Activated CD4-positive, alpha-beta T cell treated with anti-CD3 and anti-CD28 coated beads for 36 hours (primary cell): Measurements from ENCODE around the gene YTHDC1. TPM values are rescaled to one million over a fixed set of nuclear protein-coding genes. Genes with fewer than 3 reads are reported as not detected.

Source experiments
- ATAC-seq: fragments of 200-7000 bp; cut with Tn5 transposase; one replicate; pipeline ENCODE4 v1.10.0; 2021; ENCODE audit warnings: mild to moderate bottlenecking, moderate library complexity
- CTCF ChIA-PET: fragments of 350-600 bp; sonication (Branson Sonifier 250); formaldehyde crosslinking; loops from one replicate; lab custom pipeline; 2021; ENCODE audit warnings: antibody characterized with exemption; lab: Charles Lee
- POLR2A ChIA-PET: fragments of 350-600 bp; sonication (Branson Sonifier 250); formaldehyde crosslinking; loops from one replicate; lab custom pipeline; 2021; ENCODE audit warnings: antibody characterized with exemption, inconsistent platforms; lab: Charles Lee
- DNase-seq: peaks from one replicate; pipeline ENCODE4 v3.0.0-alpha.2; 2020
- H3K27ac Mint-ChIP-seq: one replicate; pipeline ENCODE4 v1.8.0; 2021; ENCODE audit warnings: mixed read lengths
- H3K27me3 Mint-ChIP-seq: one replicate; pipeline ENCODE4 v1.8.0; 2021; ENCODE audit warnings: mixed read lengths
- H3K36me3 Mint-ChIP-seq: one replicate; pipeline ENCODE4 v1.8.0; 2021; ENCODE audit warnings: low read depth, mixed read lengths
- H3K4me1 Mint-ChIP-seq: one replicate; pipeline ENCODE4 v1.8.0; 2021; ENCODE audit warnings: mixed read lengths
- H3K4me3 Mint-ChIP-seq: one replicate; pipeline ENCODE4 v1.8.0; 2021; ENCODE audit warnings: mild to moderate bottlenecking, moderate library complexity, mixed read lengths
- H3K9me3 Mint-ChIP-seq: one replicate; pipeline ENCODE4 v1.8.0; 2021; ENCODE audit warnings: low read depth, mixed read lengths
- intact Hi-C, 2 experiments: fragments of 100-400 bp; cut with DNase I in 1 of 2; cut with micrococcal nuclease in 1 of 2; formaldehyde crosslinking; loops; one replicate each; pipeline versions ENCODE4 v1.14.2 to v1.15.1; 2022 to 2024; cut with DNase I, micrococcal nuclease
- total RNA-seq, 2 experiments: library from RNA; stranded (reverse); gene quantifications; one replicate each; pipeline ENCODE4 v1.2.3, GENCODE V29; 2021

Gene YTHDC1
- total RNA-seq, 2 experiments from 2014 or later, result 78.5 to 83.0 TPM

DNA sequence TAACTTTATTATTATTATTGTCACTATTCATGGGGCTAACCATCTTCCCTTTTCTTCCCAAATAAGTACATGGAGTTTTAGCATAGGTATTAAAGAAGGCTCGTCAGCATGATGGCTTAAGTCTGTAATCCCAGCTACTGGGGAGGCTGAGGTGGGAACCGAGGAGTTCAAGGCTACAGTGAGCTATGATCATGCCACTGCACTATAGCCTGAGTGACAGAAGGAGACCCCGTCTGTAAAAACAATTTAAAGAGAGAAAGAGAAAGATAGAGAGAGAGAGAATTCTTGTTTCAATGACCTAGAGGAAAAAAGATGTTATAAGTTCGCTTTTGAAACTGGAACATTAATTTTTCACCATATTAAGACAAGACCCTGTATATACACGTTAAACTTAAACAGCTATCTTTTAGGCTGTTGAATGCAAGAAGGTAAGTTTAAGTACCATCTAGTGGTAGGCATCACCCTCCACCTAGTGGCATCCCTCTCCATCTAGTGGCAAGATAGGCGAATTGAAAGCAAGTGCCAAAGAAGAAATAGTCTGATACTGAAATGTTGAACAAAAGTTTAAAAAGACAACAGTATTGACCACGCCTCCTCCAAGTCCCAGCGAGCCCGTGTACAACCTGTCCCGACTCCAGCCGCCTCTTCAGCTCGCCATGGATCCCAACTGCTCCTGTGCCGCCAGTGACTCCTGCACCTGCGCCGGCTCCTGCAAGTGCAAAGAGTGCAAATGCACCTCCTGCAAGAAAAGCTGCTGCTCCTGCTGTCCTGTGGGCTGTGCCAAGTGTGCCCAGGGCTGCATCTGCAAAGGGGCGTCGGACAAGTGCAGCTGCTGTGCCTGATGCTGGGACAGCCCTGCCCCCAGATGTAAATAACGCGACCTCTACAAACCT lies 26.0 kb upstream of the YTHDC1 start:
- intact Hi-C loops, result loop anchor here (1.0 to 10.0 kb wide), 6 partner anchors 26 to 831 kb away; partner anchors contain the start of genes CENPC (in 1 of the 2) and YTHDC1 (in 1 of the 2)
- ChIA-PET POLR2A (no interaction called here), CTCF (interaction anchor here (0.5 to 3.4 kb wide), 18 partner anchors 8 to 482 kb away, joined by 3 to 37 read pairs (median 4); no protein-coding TSS in a partner anchor)
- Mint-ChIP-seq H3K27ac (no peak overlapping the region), H3K36me3 (no peaks in the 10 kb centered on the region), H3K27me3 (peaks cover 2% of the 10 kb centered on the region), H3K9me3 (no peaks in the 10 kb centered on the region), H3K4me3 (peak overlapping the region; percentile 64), H3K4me1 (peaks cover 15% of the 10 kb centered on the region)
- ATAC-seq (peak; percentile 79), DNase-seq (peak; percentile 57)

DNA sequence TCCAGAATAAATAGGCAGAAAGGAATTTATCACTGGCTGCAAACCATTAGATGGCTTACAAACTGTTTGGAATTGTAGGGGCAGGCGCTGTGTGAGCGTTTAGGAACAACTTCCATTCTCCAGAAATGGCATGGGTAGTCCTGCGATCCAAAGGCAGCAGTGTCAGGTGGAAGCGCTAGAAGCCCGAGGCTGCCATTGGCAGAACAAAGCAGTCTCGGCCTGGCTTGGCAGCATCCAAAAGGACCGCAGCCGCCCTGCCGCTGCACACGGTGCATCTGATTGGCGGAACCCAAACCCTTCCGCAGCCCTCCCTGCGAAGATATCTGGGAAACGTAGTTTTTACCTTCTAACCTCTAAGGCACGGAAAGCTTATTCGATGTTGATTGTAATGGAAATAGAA lies 23.6 kb upstream of the YTHDC1 start:
- POLR2A ChIA-PET, result no interaction called here
- H3K27ac Mint-ChIP-seq, result no peak overlapping the region
- H3K4me3 Mint-ChIP-seq, result peak overlapping the region; percentile 54
- intact Hi-C loops, result loop anchor here in 1 of 2 experiments (1.0 to 10.0 kb wide), 3 partner anchors 23 to 829 kb away; partner anchors contain the start of genes CENPC and YTHDC1
- DNase-seq (peak; percentile 82), ATAC-seq (peak; percentile 93)
- H3K4me1 Mint-ChIP-seq, result peaks cover 18% of the 10 kb centered on the region
- no peaks in the 10 kb centered on the region for H3K27me3 Mint-ChIP-seq
- no peaks in the 10 kb centered on the region for H3K36me3 Mint-ChIP-seq
- CTCF ChIA-PET, result no interaction called here
- no peaks in the 10 kb centered on the region for H3K9me3 Mint-ChIP-seq

DNA sequence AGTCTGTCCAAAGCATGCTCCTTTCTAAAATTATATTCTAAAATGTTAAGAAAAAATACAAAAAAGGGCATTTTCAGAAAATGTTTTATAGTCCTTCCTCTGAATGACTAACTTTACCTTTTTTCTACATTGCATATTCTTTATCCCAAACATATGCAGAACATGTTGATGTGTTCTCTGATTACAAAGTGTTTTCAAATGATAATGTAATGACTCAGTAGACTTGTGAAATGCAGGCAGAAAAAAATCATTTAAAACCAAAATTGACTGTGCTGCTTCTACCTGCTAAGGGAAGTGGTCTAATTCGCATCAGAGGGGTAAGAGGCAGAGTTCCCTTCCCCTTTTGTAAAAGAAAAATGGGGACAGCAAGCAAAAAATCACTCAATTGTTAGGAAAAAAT lies 22.7 kb upstream of the YTHDC1 start:
- ATAC-seq, result no peak
- no peaks in the 10 kb centered on the region for H3K36me3 Mint-ChIP-seq
- intact Hi-C loops, result loop anchor here in 1 of 2 experiments (10.0 kb wide), 2 partner anchors 198 to 828 kb away; partner anchors contain the start of gene CENPC
- H3K9me3 Mint-ChIP-seq, result no peaks in the 10 kb centered on the region
- POLR2A ChIA-PET, result no interaction called here
- H3K27ac Mint-ChIP-seq, result no peak overlapping the region
- no peaks in the 10 kb centered on the region for H3K27me3 Mint-ChIP-seq
- CTCF ChIA-PET, result interaction anchor here (2.8 kb wide), 1 partner anchor 100 kb away, joined by 7 read pairs; no protein-coding TSS in a partner anchor
- DNase-seq, result no peak
- peaks cover 20% of the 10 kb centered on the region for H3K4me1 Mint-ChIP-seq
- H3K4me3 Mint-ChIP-seq, result no peak overlapping the region

DNA sequence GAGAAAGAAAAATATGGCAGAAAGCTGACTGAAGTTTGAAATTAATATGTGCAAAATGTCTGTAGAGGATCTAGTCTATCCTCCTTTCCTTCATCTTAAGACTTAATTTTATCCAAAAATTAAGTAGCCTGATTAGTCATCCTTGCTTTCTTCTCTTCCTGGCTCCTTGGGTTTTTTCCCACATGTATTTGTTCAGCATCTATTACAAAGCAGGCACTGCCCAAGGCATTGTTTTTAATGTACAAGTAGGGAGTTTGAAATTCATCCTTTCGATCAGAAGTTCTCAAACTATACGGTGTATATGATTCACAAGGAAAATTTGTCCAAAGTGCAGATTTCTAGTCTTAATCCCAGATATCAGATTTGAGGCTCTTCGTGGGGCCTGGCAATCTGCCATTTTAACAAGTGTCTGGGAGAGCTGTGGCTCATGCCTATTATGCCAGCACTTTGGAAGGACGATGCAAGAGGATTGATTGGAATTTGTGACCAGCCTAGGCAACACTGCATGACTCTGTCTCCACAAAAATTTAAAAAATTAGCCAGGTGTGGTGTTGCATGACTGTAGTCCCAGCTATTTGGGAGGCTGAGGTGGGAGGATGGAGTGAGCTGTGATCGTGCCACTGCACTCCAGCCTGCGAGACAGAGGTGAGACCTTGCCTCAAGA lies 19.4 kb upstream of the YTHDC1 start:
- ATAC-seq (no peak), DNase-seq (no peak)
- CTCF ChIA-PET, result interaction anchor here (0.7 to 1.3 kb wide), 2 partner anchors 16 to 97 kb away, joined by 3 to 8 read pairs; no protein-coding TSS in a partner anchor
- POLR2A ChIA-PET, result no interaction called here
- intact Hi-C loops, result no loop called here
- H3K36me3 Mint-ChIP-seq, result no peaks in the 10 kb centered on the region
- peaks cover 4% of the 10 kb centered on the region for H3K27me3 Mint-ChIP-seq
- H3K4me3 Mint-ChIP-seq, result no peak overlapping the region
- no peaks in the 10 kb centered on the region for H3K9me3 Mint-ChIP-seq
- peaks cover 14% of the 10 kb centered on the region for H3K4me1 Mint-ChIP-seq
- no peak overlapping the region for H3K27ac Mint-ChIP-seq

DNA sequence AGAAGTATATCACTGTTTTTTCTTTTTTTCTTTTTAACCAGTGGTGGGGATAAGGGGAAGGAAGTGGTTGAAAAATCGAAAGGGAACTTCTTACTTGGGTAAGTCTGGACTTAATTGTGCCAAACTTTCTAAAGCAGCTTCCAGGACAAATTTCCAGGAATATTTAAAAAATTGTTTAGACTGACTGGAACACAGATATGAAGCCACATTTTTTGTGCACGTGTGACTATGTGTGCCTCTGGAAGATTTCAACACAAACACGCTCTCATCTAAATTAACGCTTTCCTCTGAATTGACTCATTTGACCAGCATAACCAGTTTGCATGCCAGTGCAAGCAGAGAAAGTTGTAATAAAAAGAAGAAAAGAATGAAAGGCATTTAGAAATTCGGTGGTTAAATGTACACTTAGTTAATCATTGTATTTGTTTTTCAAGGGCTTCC lies 18.8 kb upstream of the YTHDC1 start:
- H3K9me3 Mint-ChIP-seq, result no peaks in the 10 kb centered on the region
- CTCF ChIA-PET, result interaction anchor here (0.7 to 1.3 kb wide), 2 partner anchors 22 to 96 kb away, joined by 3 to 8 read pairs; no protein-coding TSS in a partner anchor
- intact Hi-C loops, result no loop called here

DNA sequence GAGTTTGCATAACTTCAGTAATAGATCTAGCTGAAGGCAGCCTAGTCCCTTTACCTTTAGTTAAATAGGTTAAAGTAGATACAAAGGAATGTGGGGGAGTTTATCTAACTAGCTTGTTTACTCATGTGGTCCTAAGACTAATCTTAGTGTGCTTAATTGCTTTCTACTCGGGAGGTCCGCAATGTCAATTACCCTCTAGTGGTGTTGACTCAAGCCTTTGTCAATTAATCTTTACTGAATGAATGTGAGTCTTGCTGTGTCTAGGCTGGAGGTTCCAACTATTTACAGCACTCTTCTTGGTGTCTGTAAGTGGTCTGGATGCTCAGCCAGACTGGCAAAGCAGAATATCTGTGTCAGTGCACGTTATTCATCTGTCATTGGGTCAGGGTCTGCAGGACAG lies 17.9 kb upstream of the YTHDC1 start:
- intact Hi-C loops, result no loop called here
- Mint-ChIP-seq H3K36me3 (no peaks in the 10 kb centered on the region), H3K4me1 (peaks cover 8% of the 10 kb centered on the region), H3K9me3 (no peaks in the 10 kb centered on the region), H3K4me3 (no peak overlapping the region), H3K27ac (no peak overlapping the region), H3K27me3 (peaks cover 6% of the 10 kb centered on the region)
- DNase-seq (no peak), ATAC-seq (no peak)
- ChIA-PET CTCF (interaction anchor here (0.7 to 1.3 kb wide), 2 partner anchors 21 to 95 kb away, joined by 3 to 8 read pairs; no protein-coding TSS in a partner anchor), POLR2A (no interaction called here)

More for the DNA sequence above, 18.8 kb upstream of the YTHDC1 start:
- Mint-ChIP-seq H3K4me3 (no peak overlapping the region), H3K27ac (no peak overlapping the region), H3K36me3 (no peaks in the 10 kb centered on the region), H3K4me1 (peaks cover 14% of the 10 kb centered on the region), H3K27me3 (peaks cover 6% of the 10 kb centered on the region)
- POLR2A ChIA-PET, result no interaction called here
- DNase-seq (no peak), ATAC-seq (no peak)

DNA sequence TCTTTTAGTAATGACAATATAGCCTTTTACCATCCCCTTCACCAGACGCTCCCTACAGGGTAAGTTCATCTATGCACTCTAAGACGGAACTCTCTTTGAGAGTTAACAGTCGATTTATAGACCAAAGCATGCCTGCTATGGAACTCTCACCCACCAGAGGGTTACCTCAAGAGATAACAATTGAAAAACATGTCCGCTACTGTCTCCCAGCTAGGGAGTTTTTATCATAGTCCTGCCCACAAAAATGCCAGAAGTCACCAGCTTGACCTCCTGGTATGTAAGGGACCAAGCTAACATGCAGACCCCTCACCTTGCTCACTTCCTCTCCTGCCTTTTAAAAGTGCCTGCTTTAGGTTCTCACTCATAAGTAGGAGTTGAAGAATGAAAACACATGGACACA lies 16.7 kb upstream of the YTHDC1 start:
- ATAC-seq (no peak), DNase-seq (no peak)
- Mint-ChIP-seq H3K9me3 (no peaks in the 10 kb centered on the region), H3K27ac (no peak overlapping the region), H3K36me3 (no peaks in the 10 kb centered on the region), H3K4me1 (peaks cover 5% of the 10 kb centered on the region), H3K27me3 (peaks cover 6% of the 10 kb centered on the region), H3K4me3 (no peak overlapping the region)
- ChIA-PET POLR2A (no interaction called here), CTCF (no interaction called here)
- intact Hi-C loops, result no loop called here

DNA sequence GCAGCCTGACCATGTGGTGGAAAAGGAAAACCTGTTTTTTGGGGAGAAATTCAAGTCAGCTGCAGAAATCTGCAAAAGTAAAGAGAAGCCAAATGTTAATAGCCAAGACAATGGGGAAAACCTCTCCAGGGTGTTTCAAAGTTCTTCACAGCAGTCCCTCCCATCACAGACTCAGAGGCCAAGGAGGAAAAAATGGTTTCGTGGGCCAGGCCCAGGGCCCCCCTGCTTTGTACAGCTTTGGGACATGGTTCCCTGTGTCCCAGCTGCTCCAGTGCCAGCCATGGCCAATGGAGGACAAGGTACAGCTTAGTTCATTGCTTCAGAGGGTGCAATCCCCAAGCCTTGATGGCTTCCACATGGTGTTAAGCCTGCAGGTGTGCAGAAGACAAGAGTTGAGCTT lies 15.2 kb upstream of the YTHDC1 start:
- Mint-ChIP-seq H3K27me3 (peaks cover 6% of the 10 kb centered on the region), H3K36me3 (no peaks in the 10 kb centered on the region), H3K27ac (no peak overlapping the region), H3K4me3 (no peak overlapping the region), H3K9me3 (no peaks in the 10 kb centered on the region), H3K4me1 (peaks cover 5% of the 10 kb centered on the region)
- no peak for DNase-seq
- no peak for ATAC-seq
- POLR2A ChIA-PET, result no interaction called here
- CTCF ChIA-PET, result interaction anchor here (0.7 to 1.7 kb wide), 2 partner anchors 11 to 189 kb away, joined by 3 to 6 read pairs; no protein-coding TSS in a partner anchor
- intact Hi-C loops, result no loop called here

DNA sequence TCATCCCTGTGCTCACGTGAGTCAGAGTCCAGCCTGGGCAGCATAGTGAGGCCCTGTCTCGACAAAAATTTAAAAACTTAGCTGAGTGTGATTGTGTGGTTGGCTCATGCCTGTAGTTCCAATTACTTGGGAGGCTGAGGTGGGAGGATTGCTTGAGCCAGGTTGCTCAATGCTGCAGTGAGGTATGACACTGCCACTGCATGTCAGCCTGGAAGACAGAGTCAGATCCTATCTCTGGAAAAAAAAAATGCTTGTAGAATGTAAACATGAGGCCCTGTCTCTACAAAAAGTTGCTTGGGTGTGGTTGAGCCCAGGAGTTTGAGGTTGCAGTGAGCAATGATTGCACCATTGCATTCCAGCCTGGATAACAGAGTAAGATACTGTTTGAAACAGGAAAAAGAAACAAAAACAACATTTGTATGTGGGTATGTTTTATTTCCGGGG lies 11.3 kb upstream of the YTHDC1 start:
- no peak for ATAC-seq
- intact Hi-C loops, result no loop called here

DNA sequence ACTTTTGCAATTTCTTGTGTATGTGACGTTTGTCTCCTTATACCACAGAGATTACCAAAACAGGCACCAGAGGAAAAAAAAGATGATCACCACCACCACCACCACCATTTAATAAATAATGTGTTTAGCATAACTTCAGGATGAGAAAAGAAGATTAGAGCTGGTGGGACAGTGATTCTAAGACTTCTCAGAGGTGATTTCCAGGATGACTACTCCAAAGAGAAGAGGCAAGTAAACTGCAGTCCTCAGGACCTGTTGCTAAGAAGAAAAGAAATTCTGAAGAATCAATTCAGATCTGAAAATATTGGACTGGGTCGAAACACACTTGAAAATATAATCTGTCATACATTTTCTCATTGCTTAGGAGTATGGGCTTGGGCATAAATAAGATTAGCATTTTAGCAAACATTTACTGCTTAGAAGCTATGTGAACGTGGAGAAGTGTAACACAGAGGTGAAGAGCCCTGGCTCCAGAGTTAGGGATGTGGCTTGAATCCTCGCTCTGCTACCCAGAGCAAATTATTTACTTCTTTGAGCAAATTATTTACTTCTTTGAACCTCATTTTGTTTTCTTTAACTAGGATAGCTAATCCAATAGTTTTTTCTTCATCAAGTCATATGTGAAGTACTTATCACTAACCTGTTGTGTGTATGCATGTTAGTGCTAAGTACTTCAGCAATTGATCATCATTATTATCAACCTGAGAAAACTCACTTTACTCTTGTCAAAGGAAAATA lies 10.5 kb upstream of the YTHDC1 start:
- no peak overlapping the region for H3K4me3 Mint-ChIP-seq
- H3K36me3 Mint-ChIP-seq, result no peaks in the 10 kb centered on the region
- intact Hi-C loops, result no loop called here
- no peak for DNase-seq
- no peak overlapping the region for H3K27ac Mint-ChIP-seq
- ChIA-PET CTCF (interaction anchor here (0.6 to 0.8 kb wide), 3 partner anchors 89 to 1482 kb away, joined by 3 to 4 read pairs (median 3); no protein-coding TSS in a partner anchor), POLR2A (no interaction called here)
- no peaks in the 10 kb centered on the region for H3K9me3 Mint-ChIP-seq
- peaks cover 6% of the 10 kb centered on the region for H3K27me3 Mint-ChIP-seq
- ATAC-seq, result no peak
- H3K4me1 Mint-ChIP-seq, result peaks cover 6% of the 10 kb centered on the region

More for the DNA sequence above, 11.3 kb upstream of the YTHDC1 start:
- no peak for DNase-seq
- no peaks in the 10 kb centered on the region for H3K36me3 Mint-ChIP-seq
- CTCF ChIA-PET, result interaction anchor here (0.6 to 0.8 kb wide), 2 partner anchors 89 to 185 kb away, joined by 3 to 4 read pairs; no protein-coding TSS in a partner anchor
- H3K4me3 Mint-ChIP-seq, result no peak overlapping the region
- peaks cover 6% of the 10 kb centered on the region for H3K4me1 Mint-ChIP-seq
- POLR2A ChIA-PET, result no interaction called here
- H3K9me3 Mint-ChIP-seq, result no peaks in the 10 kb centered on the region
- H3K27me3 Mint-ChIP-seq, result peaks cover 4% of the 10 kb centered on the region
- no peak overlapping the region for H3K27ac Mint-ChIP-seq
